Measurements from ENCODE around the gene ZBTB32.
"Not testable (repeated sequence)": the region's sequence is repeated elsewhere in the genome, so short reads cannot be mapped to it uniquely, and the experiment has no call there.

Gene ZBTB32

DNA sequence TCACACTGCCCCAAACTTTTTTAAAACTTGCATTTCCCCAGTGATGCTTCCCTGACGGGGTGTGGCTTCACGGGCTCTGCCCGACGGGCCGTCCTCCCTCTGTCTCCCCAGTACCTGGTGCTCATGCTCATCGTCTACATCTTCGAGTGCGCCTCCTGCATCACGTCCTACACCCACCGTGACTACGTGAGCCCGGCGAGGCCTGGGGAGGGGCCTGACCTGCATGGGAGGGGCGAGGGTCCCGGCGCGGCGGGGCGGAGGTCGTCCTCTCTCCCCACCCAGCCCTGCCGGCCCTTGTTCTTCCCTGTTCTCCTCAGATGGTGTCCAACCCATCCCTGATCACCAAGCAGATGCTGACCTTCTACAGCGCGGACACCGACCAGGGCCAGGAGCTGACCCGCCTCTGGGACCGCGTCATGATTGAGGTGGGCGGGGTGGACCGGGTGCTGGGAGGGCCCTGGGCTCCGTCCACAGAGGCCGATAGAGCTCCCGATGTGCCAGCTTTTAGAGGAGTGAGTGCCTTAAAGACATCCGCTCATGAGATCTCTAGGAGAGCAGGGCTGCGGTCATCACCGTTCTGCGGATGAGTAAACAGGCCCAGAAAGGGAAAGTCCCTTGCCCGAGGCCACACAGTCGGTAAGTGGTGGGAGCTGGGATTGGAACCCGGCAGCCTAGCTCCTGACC, 31.1 kb upstream of the ZBTB32 start:
- no peak overlapping the region for H3K4me3 ChIP-seq (ENCODE audit: low read length)
- TF ChIP-seq, protein P1, sequence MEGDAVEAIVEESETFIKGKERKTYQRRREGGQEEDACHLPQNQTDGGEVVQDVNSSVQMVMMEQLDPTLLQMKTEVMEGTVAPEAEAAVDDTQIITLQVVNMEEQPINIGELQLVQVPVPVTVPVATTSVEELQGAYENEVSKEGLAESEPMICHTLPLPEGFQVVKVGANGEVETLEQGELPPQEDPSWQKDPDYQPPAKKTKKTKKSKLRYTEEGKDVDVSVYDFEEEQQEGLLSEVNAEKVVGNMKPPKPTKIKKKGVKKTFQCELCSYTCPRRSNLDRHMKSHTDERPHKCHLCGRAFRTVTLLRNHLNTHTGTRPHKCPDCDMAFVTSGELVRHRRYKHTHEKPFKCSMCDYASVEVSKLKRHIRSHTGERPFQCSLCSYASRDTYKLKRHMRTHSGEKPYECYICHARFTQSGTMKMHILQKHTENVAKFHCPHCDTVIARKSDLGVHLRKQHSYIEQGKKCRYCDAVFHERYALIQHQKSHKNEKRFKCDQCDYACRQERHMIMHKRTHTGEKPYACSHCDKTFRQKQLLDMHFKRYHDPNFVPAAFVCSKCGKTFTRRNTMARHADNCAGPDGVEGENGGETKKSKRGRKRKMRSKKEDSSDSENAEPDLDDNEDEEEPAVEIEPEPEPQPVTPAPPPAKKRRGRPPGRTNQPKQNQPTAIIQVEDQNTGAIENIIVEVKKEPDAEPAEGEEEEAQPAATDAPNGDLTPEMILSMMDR (IDR thresholded peaks at IDR 0.05; ENCODE audit: insufficient read depth, low read depth, low read length, missing control alignments): no peak
- DNase-seq (ENCODE audit: low read depth): peak; percentile 69

DNA sequence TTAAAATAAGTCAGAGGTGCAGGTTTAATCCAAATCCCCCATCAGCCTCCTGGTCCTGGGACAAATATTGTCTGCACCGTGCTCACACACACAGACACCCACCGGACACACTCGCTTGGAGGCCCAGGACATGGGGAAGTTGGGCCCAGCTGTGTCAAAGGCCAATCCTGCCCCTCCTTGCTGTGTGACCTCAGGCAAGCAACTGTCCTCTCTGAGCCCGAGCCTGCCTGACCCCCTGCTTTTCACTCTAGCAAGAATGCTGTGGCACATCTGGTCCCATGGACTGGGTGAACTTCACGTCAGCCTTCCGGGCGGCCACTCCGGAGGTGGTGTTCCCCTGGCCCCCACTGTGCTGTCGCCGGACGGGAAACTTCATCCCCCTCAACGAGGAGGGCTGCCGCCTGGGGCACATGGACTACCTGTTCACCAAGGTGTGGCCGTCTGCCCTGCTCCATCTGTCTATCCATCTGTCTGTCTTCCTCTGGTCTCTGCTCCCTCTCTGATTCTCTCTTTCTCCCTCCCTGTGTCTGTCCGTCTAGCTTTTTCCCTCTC, 28.7 kb upstream of the ZBTB32 start:
- DNase-seq (ENCODE audit: low read depth): no peak
- TF ChIP-seq, protein P1 (IDR thresholded peaks at IDR 0.05; ENCODE audit: insufficient read depth, low read depth, low read length, missing control alignments): no peak

GRCh38 chr19:35689836-35690235, 14.5 kb upstream of the ZBTB32 start:
- TF ChIP-seq, protein P1 (IDR thresholded peaks at IDR 0.05; ENCODE audit: insufficient read depth, low read depth, low read length, missing control alignments): no peak

More for the DNA sequence above, 28.7 kb upstream of the ZBTB32 start:
- H3K4me3 ChIP-seq (ENCODE audit: low read length): no peak overlapping the region

GRCh38 chr19:35691106-35691505, 13.3 kb upstream of the ZBTB32 start:
- H3K4me3 ChIP-seq (ENCODE audit: low read length); DNase-seq (ENCODE audit: low read depth): not testable (repeated sequence)

More at GRCh38 chr19:35689836-35690235, 14.5 kb upstream of the ZBTB32 start:
- no peak overlapping the region for H3K4me3 ChIP-seq (ENCODE audit: low read length)
- DNase-seq (ENCODE audit: low read depth): no peak

- TF ChIP-seq, protein P1 (IDR thresholded peaks at IDR 0.05; ENCODE audit: insufficient read depth, low read depth, low read length, missing control alignments): no peak
- peak; percentile 24 for DNase-seq (ENCODE audit: low read depth)
- H3K4me3 ChIP-seq (ENCODE audit: low read length): no peak overlapping the region
These were observed 12.3 kb upstream of the ZBTB32 start for GRCh38 chr19:35692010-35692409.

GRCh38 chr19:35693422-35693821, 10.9 kb upstream of the ZBTB32 start:
- TF ChIP-seq, protein P1 (IDR thresholded peaks at IDR 0.05; ENCODE audit: insufficient read depth, low read depth, low read length, missing control alignments): no peak
- no peak for DNase-seq (ENCODE audit: low read depth)

GRCh38 chr19:35693835-35694599, 10.3 kb upstream of the ZBTB32 start:
- H3K4me3 ChIP-seq (ENCODE audit: low read length): no peak overlapping the region
- TF ChIP-seq, protein P1 (IDR thresholded peaks at IDR 0.05; ENCODE audit: insufficient read depth, low read depth, low read length, missing control alignments): peak; percentile 99
- peak; percentile 87 for DNase-seq (ENCODE audit: low read depth)

More at GRCh38 chr19:35693422-35693821, 10.9 kb upstream of the ZBTB32 start:
- H3K4me3 ChIP-seq (ENCODE audit: low read length): no peak overlapping the region

All from epithelial cell of esophagus (primary cell).